Endothelial cell (in vitro differentiated cells): ENCODE results near the gene PTPRT. TPM values are rescaled to one million over a fixed set of nuclear protein-coding genes. Genes with fewer than 3 reads are reported as not detected.

Source experiments
- DNase-seq: peaks from one replicate; pipeline ENCODE4 v3.0.0; 2021; ENCODE audit warnings: low spot score
- H3K27ac Mint-ChIP-seq: one replicate; pipeline ENCODE4 v1.8.0; 2021; ENCODE audit warnings: mixed read lengths, inconsistent platforms; ENCODE audit not compliant: unreplicated experiment
- H3K27me3 Mint-ChIP-seq: one replicate; pipeline ENCODE4 v1.8.0; 2021; ENCODE audit warnings: mild to moderate bottlenecking, moderate library complexity, mixed read lengths, inconsistent platforms; ENCODE audit not compliant: unreplicated experiment
- H3K36me3 Mint-ChIP-seq: one replicate; pipeline ENCODE4 v1.8.0; 2021; ENCODE audit warnings: mild to moderate bottlenecking, low read depth, mixed read lengths, inconsistent platforms; ENCODE audit not compliant: unreplicated experiment
- H3K4me1 Mint-ChIP-seq: one replicate; pipeline ENCODE4 v1.8.0; 2021; ENCODE audit warnings: mild to moderate bottlenecking, mixed read lengths, inconsistent platforms; ENCODE audit not compliant: unreplicated experiment
- H3K4me3 Mint-ChIP-seq: one replicate; pipeline ENCODE4 v1.8.0; 2021; ENCODE audit warnings: mild to moderate bottlenecking, mixed read lengths, inconsistent platforms; ENCODE audit not compliant: unreplicated experiment
- H3K9me3 Mint-ChIP-seq: one replicate; pipeline ENCODE4 v1.8.0; 2021; ENCODE audit warnings: mixed read lengths, inconsistent platforms; ENCODE audit not compliant: unreplicated experiment
- CTCF ChIP-seq: fragments of 200-600 bp; sonication (generic); IDR thresholded peaks from one replicate; pipeline ENCODE4 v1.5.0; 2021; ENCODE audit warnings: antibody characterized with exemption; ENCODE audit not compliant: unreplicated experiment
- total RNA-seq: library from RNA; stranded (reverse); fragmentation: NEBNext Ultra II Directional; extraction: Animal tissue kit (Norgen Biotek cat#: 25700); gene quantifications from one replicate; pipeline ENCODE4 v1.2.1, GENCODE V29; 2021; ENCODE audit not compliant: unreplicated experiment

PTPRT gene
- total RNA-seq, 1 donor from 2014 or later = 0.10 TPM

GRCh38 chr20:42506397-42506796 is 683.3 kb downstream of the PTPRT start:
- DNase-seq = no peak
- no peaks in the 10 kb centered on the region for H3K27me3 Mint-ChIP-seq
- H3K4me1 Mint-ChIP-seq = no peaks in the 10 kb centered on the region
- no peak overlapping the region for H3K27ac Mint-ChIP-seq
- peaks cover 4% of the 10 kb centered on the region for H3K9me3 Mint-ChIP-seq
- TF ChIP-seq CTCF = no peak
- no peak overlapping the region for H3K4me3 Mint-ChIP-seq
- no peaks in the 10 kb centered on the region for H3K36me3 Mint-ChIP-seq

DNA sequence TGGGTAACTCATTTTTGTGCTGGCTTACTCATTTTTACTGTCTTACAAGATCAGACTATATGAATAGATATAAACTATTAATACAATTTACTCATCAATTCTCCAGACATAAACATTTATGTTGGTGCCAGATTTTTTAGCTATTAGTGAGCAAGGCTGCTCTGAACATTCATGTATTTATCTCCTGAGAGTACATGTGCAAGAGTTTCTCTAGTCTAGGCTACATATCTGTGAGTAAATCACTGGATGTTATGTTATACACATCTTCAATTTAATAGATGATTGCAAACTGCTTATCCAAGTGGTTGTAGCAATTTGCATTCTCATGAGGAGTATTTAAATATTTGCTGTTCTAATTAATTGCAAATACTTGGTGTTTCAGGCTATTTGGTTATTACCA is 687.1 kb downstream of the PTPRT start:
- Mint-ChIP-seq H3K36me3 (no peaks in the 10 kb centered on the region), H3K4me3 (no peak overlapping the region), H3K27ac (no peak overlapping the region), H3K27me3 (no peaks in the 10 kb centered on the region), H3K4me1 (no peaks in the 10 kb centered on the region), H3K9me3 (peaks cover 9% of the 10 kb centered on the region)
- no peak for TF ChIP-seq CTCF
- no peak for DNase-seq

- no peak overlapping the region for H3K27ac Mint-ChIP-seq
- H3K36me3 Mint-ChIP-seq = no peaks in the 10 kb centered on the region
- TF ChIP-seq CTCF = no peak
- H3K4me1 Mint-ChIP-seq = no peaks in the 10 kb centered on the region
- no peak for DNase-seq
- H3K4me3 Mint-ChIP-seq = no peak overlapping the region
- no peaks in the 10 kb centered on the region for H3K27me3 Mint-ChIP-seq
- peaks cover 10% of the 10 kb centered on the region for H3K9me3 Mint-ChIP-seq
Measured at GRCh38 chr20:42496595-42496994, 693.1 kb downstream of the PTPRT start.

DNA sequence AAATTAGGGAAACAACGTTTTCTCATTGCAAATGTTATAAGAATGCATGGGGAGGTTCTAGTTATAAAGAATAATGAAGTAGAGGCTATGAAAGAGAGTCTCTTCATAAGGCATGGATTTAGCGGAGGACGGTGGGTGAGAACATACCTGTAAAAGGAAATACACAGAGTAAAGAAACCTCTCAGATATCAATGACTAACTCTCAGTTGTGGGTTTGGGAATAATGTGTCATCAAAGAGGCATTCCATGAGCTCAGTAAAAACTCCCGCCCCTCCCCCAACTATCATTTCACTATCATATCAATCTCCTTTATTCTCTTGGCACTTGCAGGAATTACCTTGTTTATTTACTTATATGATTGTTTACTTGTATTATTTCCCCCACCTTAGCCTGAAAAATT is 695.4 kb downstream of the PTPRT start:
- no peak overlapping the region for H3K4me3 Mint-ChIP-seq
- no peak overlapping the region for H3K27ac Mint-ChIP-seq
- no peak for DNase-seq
- H3K9me3 Mint-ChIP-seq = peaks cover 10% of the 10 kb centered on the region
- no peaks in the 10 kb centered on the region for H3K4me1 Mint-ChIP-seq
- TF ChIP-seq CTCF = no peak
- no peaks in the 10 kb centered on the region for H3K36me3 Mint-ChIP-seq
- no peaks in the 10 kb centered on the region for H3K27me3 Mint-ChIP-seq

DNA sequence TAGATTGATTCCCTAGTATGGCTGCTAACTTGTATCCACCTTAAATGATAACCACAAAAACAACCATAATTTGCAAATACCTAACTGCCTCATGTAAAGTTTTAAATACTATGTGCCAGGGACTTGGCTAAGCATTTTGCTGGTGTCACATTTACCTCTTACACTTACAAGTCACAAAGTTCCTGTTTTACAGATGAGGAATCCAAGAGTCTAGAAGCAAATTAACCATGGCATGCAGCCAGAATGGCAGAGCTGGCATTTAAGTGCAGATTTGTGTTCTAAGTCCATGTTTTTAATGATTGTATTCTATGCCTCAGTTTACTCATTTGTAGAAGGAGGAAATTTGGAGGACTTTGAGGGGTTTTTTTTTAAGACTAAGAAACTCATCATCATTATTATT is 696.7 kb downstream of the PTPRT start:
- no peak for TF ChIP-seq CTCF
- H3K27ac Mint-ChIP-seq = no peak overlapping the region
- H3K36me3 Mint-ChIP-seq = no peaks in the 10 kb centered on the region
- peaks cover 8% of the 10 kb centered on the region for H3K9me3 Mint-ChIP-seq
- H3K4me3 Mint-ChIP-seq = no peak overlapping the region
- H3K27me3 Mint-ChIP-seq = no peaks in the 10 kb centered on the region
- DNase-seq = no peak
- no peaks in the 10 kb centered on the region for H3K4me1 Mint-ChIP-seq
